SK-N-SH (cell line): ENCODE results near the gene VIPR2. TPM values are rescaled to one million over a fixed set of nuclear protein-coding genes. Genes with fewer than 3 reads are reported as not detected.

Experiments
- CTCF ChIA-PET: fragments of 300-600, 350-600 bp; formaldehyde crosslinking; extraction: SDS; loops from one replicate; lab custom pipeline; 2021; lab: Yijun Ruan, JAX
- POLR2A ChIA-PET: fragments of 350-600 bp; sonication (Branson Sonifier 250); formaldehyde crosslinking; extraction: SDS; loops from one replicate; lab custom pipeline; 2020; ENCODE audit warnings: antibody characterized with exemption, inconsistent platforms; lab: Yijun Ruan, JAX
- DNase-seq: peaks from one replicate; pipeline ENCODE4 v3.0.0; 2012
- H2AFZ ChIP-seq: fragments of 200-600 bp; sonication (generic); 2 replicates; pipeline ENCODE4 v1.8.1; 2016; ENCODE audit warnings: antibody characterized with exemption, mild to moderate bottlenecking, low read depth
- H3F3A ChIP-seq: fragments of 200-600 bp; sonication (generic); replicated peaks from 2 replicates; pipeline ENCODE3; 2016; ENCODE audit warnings: antibody characterized with exemption, mild to moderate bottlenecking; ENCODE audit not compliant: insufficient read depth
- H3K27ac ChIP-seq, 2 experiments: fragments of 200-500 bp in 1 of 2; fragments of 200-600 bp in 1 of 2; sonication (Bioruptor generic) in 1 of 2; sonication (generic), shearing (Covaris generic) in 1 of 2; 2 replicates each; pipeline versions ENCODE4 v1.5.1 to v1.6.1; 2014 to 2016; ENCODE audit warnings: low read depth in 2 of 2, inconsistent platforms in 1 of 2, low read length in 1 of 2, mild to moderate bottlenecking in 1 of 2, mixed read lengths in 1 of 2
- H3K27me3 ChIP-seq: fragments of 200-600 bp; sonication (generic), shearing (Covaris generic); 2 replicates; pipeline ENCODE4 v1.6.1; 2016; ENCODE audit warnings: mixed run types; ENCODE audit not compliant: insufficient read depth
- H3K36me3 ChIP-seq, 2 experiments: fragments of 200-500 bp in 1 of 2; fragments of 200-600 bp in 1 of 2; sonication (Bioruptor generic) in 1 of 2; sonication (generic) in 1 of 2; replicated peaks in 1 of 2; 2 replicates each; pipeline versions ENCODE3 to v1.5.1; 2014 to 2016; ENCODE audit warnings: low read length in 1 of 2, mild to moderate bottlenecking in 1 of 2; ENCODE audit not compliant: insufficient read depth in 2 of 2, control insufficient read depth in 1 of 2
- H3K4me1 ChIP-seq, 2 experiments: fragments of 200-500 bp in 1 of 2; fragments of 200-600 bp in 1 of 2; sonication (Bioruptor generic) in 1 of 2; sonication (generic), shearing (Covaris generic) in 1 of 2; 2 replicates each; pipeline versions ENCODE4 v1.5.1 to v1.6.1; 2014 to 2016; ENCODE audit warnings: low read depth in 1 of 2, low read length in 1 of 2, mixed run types in 1 of 2; ENCODE audit not compliant: insufficient read depth in 2 of 2, control insufficient read depth in 1 of 2
- H3K4me2 ChIP-seq: fragments of 200-600 bp; sonication (generic), shearing (Covaris generic); 2 replicates; pipeline ENCODE4 v1.6.1; 2017; ENCODE audit warnings: mixed run types
- H3K4me3 ChIP-seq, 2 experiments: fragments of 200-500 bp in 1 of 2; fragments of 200-600 bp in 1 of 2; sonication (Bioruptor generic) in 1 of 2; sonication (generic), shearing (Covaris generic) in 1 of 2; 2 replicates each; pipeline versions ENCODE4 v1.5.1 to v1.8.1; 2014 to 2016; ENCODE audit warnings: low read depth in 2 of 2, inconsistent platforms in 1 of 2, low read length in 1 of 2, mild to moderate bottlenecking in 1 of 2, mixed read lengths in 1 of 2, moderate library complexity in 1 of 2
- H3K79me2 ChIP-seq: fragments of 200-600 bp; sonication (generic); 2 replicates; pipeline ENCODE4 v1.8.1; 2017; ENCODE audit warnings: mild to moderate bottlenecking; ENCODE audit not compliant: insufficient read depth
- H3K9ac ChIP-seq: fragments of 200-600 bp; sonication (generic); 2 replicates; pipeline ENCODE4 v1.6.1; 2017; ENCODE audit warnings: mixed run types
- H3K9me2 ChIP-seq: fragments of 200-600 bp; sonication (generic); 2 replicates; pipeline ENCODE4 v1.6.1; 2017; ENCODE audit warnings: mixed run types
- H3K9me3 ChIP-seq: fragments of 200-600 bp; sonication (generic); 2 replicates; pipeline ENCODE4 v1.6.1; 2017; ENCODE audit warnings: mixed run types, mild to moderate bottlenecking, moderate library complexity
- H4K20me1 ChIP-seq: fragments of 200-600 bp; sonication (generic); 2 replicates; pipeline ENCODE4 v1.6.1; 2017; ENCODE audit warnings: mild to moderate bottlenecking, mixed run types; ENCODE audit not compliant: insufficient read depth
- CHD2 ChIP-seq: fragments of 150-350 bp; IDR thresholded peaks from 2 replicates; pipeline ENCODE4 v1.6.1; 2018; ENCODE audit warnings: low read length; ENCODE audit not compliant: partially characterized antibody
- EP300 ChIP-seq, 2 experiments: IDR thresholded peaks; 2 replicates each; pipeline versions ENCODE4 v1.4.0 to v1.6.1; 2012; ENCODE audit warnings: borderline replicate concordance in 1 of 2, low read depth in 1 of 2, low read length in 1 of 2
- FOSL2 ChIP-seq: IDR thresholded peaks from 2 replicates; pipeline ENCODE4 v1.4.0; 2012; ENCODE audit warnings: low read depth, mild to moderate bottlenecking, moderate library complexity, borderline replicate concordance
- FOXM1 ChIP-seq: IDR thresholded peaks from 2 replicates; pipeline ENCODE4 v1.4.0; 2012; ENCODE audit warnings: low read depth, mild to moderate bottlenecking
- GABPA ChIP-seq: IDR thresholded peaks from 2 replicates; pipeline ENCODE4 v1.4.0; 2012; ENCODE audit warnings: low read depth, mild to moderate bottlenecking
- GATA2 ChIP-seq: sonication (generic); formaldehyde crosslinking; IDR thresholded peaks from 2 replicates; pipeline ENCODE4 v1.5.0; 2020; ENCODE audit warnings: mild to moderate bottlenecking, missing genetic modification reagents
- JUND ChIP-seq: IDR thresholded peaks from 2 replicates; pipeline ENCODE4 v1.4.0; 2012
- MXI1 ChIP-seq: IDR thresholded peaks from 2 replicates; pipeline ENCODE4 v1.6.1; 2012; ENCODE audit warnings: mild to moderate bottlenecking, low read depth, low read length, improper control_type of control experiment
- POLR2AphosphoS5 ChIP-seq: IDR thresholded peaks from 2 replicates; pipeline ENCODE4 v1.6.1; 2012; ENCODE audit warnings: low read depth, low read length
- RAD21 ChIP-seq: IDR thresholded peaks from 2 replicates; pipeline ENCODE4 v1.6.1; 2012; ENCODE audit warnings: mild to moderate bottlenecking, low read length
- RCOR1 ChIP-seq: fragments of 150-350 bp; IDR thresholded peaks from 2 replicates; pipeline ENCODE4 v1.6.1; 2017; ENCODE audit warnings: antibody characterized with exemption, low read length
- RFX5 ChIP-seq: IDR thresholded peaks from 2 replicates; pipeline ENCODE4 v1.6.1; 2012; ENCODE audit warnings: mild to moderate bottlenecking, improper control_type of control experiment, low read length
- RXRA ChIP-seq: IDR thresholded peaks from 2 replicates; pipeline ENCODE4 v1.4.0; 2012; ENCODE audit warnings: low read depth, mild to moderate bottlenecking, borderline replicate concordance
- TEAD4 ChIP-seq: IDR thresholded peaks from 2 replicates; pipeline ENCODE4 v1.4.0; 2012; ENCODE audit warnings: mild to moderate bottlenecking, borderline replicate concordance; ENCODE audit not compliant: insufficient read depth
- YY1 ChIP-seq: IDR thresholded peaks from 2 replicates; pipeline ENCODE4 v1.4.0; 2012; ENCODE audit warnings: low read depth, mild to moderate bottlenecking
- WGBS: methylation state at CpG from one replicate; pipeline ENCODE4 v1.1.6; 2017; ENCODE audit warnings: low lambda C conversion rate; 5-methylcytosine and 5-hydroxymethylcytosine counted together
- polyA plus RNA-seq, 3 experiments: library from polyadenylated mRNA; depleted of rRNA; stranded (reverse); fragments of >200 nt; gene quantifications; 2 replicates each; pipeline ENCODE4 v1.2.3, GENCODE V29; 2012
- TF ChIP-seq, protein P1 (sequence below): fragments of 200-600 bp; sonication (generic); IDR thresholded peaks from 2 replicates; pipeline ENCODE4 v1.6.1; 2017; ENCODE audit warnings: antibody characterized with exemption, mild to moderate bottlenecking, moderate library complexity
- TF ChIP-seq, protein P2 (sequence below): IDR thresholded peaks from 2 replicates; pipeline ENCODE4 v1.4.0; 2012; ENCODE audit warnings: low read depth
- TF ChIP-seq, protein P3 (sequence below): IDR thresholded peaks from 2 replicates; pipeline ENCODE4 v1.4.0; 2012; ENCODE audit warnings: low read depth, borderline replicate concordance
- TF ChIP-seq, protein P4 (sequence below): IDR thresholded peaks from 2 replicates; pipeline ENCODE4 v1.6.1; 2012; ENCODE audit warnings: mild to moderate bottlenecking, low read depth, low read length, moderate library complexity
- TF ChIP-seq, protein P5 (sequence below): IDR thresholded peaks from 2 replicates; pipeline ENCODE4 v1.4.0; 2012; ENCODE audit warnings: low read depth, borderline replicate concordance

The VIPR2 gene
- polyA plus RNA-seq, 1 of the 3 experiments (the other 2 are of a cell fraction), result not detected

DNA sequence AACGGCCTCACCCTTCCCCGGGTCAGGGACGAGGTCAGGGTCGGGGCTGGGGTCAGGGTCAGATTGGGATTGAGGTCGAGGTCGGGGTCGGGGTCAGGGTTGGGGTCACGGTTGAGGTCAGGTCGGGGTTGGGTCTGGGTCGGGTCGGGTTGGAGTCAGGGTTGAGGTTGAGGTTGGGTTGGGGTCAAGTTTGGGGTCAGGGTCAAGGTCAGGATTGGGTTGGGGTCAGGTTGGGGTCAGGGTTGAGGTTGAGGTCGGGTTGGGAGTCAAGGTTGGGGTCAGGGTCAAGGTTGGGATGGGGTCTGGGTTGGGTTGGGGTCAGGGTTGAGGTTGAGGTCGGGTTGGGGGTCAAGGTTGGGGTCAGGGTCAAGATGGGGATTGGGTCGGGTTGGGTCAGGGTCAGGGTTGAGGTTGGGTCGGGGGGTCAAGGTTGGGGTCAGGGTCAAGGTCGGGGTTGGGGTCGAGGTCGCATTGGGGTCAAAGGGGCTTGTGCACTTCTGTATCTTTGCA lies 131.4 kb downstream of the VIPR2 start:
- no peaks in the 10 kb centered on the region for H3K79me2 ChIP-seq
- no peak overlapping the region for H3K27ac ChIP-seq
- TF ChIP-seq GATA2, result no peak
- TF ChIP-seq MXI1, result no peak
- no peak for TF ChIP-seq EP300 (IDR thresholded peaks at IDR 0.05; ENCODE audit: borderline replicate concordance in 1 of 2, low read depth in 1 of 2, low read length in 1 of 2)
- TF ChIP-seq, protein P1, sequence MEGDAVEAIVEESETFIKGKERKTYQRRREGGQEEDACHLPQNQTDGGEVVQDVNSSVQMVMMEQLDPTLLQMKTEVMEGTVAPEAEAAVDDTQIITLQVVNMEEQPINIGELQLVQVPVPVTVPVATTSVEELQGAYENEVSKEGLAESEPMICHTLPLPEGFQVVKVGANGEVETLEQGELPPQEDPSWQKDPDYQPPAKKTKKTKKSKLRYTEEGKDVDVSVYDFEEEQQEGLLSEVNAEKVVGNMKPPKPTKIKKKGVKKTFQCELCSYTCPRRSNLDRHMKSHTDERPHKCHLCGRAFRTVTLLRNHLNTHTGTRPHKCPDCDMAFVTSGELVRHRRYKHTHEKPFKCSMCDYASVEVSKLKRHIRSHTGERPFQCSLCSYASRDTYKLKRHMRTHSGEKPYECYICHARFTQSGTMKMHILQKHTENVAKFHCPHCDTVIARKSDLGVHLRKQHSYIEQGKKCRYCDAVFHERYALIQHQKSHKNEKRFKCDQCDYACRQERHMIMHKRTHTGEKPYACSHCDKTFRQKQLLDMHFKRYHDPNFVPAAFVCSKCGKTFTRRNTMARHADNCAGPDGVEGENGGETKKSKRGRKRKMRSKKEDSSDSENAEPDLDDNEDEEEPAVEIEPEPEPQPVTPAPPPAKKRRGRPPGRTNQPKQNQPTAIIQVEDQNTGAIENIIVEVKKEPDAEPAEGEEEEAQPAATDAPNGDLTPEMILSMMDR, result no peak
- TF ChIP-seq YY1, result no peak
- TF ChIP-seq RXRA, result no peak
- TF ChIP-seq, protein P2, sequence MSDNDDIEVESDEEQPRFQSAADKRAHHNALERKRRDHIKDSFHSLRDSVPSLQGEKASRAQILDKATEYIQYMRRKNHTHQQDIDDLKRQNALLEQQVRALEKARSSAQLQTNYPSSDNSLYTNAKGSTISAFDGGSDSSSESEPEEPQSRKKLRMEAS, result no peak
- no peak for TF ChIP-seq JUND
- TF ChIP-seq POLR2AphosphoS5, result no peak
- TF ChIP-seq CHD2, result no peak
- TF ChIP-seq, protein P3, sequence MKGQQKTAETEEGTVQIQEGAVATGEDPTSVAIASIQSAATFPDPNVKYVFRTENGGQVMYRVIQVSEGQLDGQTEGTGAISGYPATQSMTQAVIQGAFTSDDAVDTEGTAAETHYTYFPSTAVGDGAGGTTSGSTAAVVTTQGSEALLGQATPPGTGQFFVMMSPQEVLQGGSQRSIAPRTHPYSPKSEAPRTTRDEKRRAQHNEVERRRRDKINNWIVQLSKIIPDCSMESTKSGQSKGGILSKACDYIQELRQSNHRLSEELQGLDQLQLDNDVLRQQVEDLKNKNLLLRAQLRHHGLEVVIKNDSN, result no peak
- TF ChIP-seq RFX5, result no peak
- no peak for TF ChIP-seq GABPA
- TF ChIP-seq RAD21, result no peak
- no peak for TF ChIP-seq FOSL2
- TF ChIP-seq TEAD4, result no peak
- TF ChIP-seq, protein P4, sequence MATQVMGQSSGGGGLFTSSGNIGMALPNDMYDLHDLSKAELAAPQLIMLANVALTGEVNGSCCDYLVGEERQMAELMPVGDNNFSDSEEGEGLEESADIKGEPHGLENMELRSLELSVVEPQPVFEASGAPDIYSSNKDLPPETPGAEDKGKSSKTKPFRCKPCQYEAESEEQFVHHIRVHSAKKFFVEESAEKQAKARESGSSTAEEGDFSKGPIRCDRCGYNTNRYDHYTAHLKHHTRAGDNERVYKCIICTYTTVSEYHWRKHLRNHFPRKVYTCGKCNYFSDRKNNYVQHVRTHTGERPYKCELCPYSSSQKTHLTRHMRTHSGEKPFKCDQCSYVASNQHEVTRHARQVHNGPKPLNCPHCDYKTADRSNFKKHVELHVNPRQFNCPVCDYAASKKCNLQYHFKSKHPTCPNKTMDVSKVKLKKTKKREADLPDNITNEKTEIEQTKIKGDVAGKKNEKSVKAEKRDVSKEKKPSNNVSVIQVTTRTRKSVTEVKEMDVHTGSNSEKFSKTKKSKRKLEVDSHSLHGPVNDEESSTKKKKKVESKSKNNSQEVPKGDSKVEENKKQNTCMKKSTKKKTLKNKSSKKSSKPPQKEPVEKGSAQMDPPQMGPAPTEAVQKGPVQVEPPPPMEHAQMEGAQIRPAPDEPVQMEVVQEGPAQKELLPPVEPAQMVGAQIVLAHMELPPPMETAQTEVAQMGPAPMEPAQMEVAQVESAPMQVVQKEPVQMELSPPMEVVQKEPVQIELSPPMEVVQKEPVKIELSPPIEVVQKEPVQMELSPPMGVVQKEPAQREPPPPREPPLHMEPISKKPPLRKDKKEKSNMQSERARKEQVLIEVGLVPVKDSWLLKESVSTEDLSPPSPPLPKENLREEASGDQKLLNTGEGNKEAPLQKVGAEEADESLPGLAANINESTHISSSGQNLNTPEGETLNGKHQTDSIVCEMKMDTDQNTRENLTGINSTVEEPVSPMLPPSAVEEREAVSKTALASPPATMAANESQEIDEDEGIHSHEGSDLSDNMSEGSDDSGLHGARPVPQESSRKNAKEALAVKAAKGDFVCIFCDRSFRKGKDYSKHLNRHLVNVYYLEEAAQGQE, result no peak
- TF ChIP-seq, protein P5, sequence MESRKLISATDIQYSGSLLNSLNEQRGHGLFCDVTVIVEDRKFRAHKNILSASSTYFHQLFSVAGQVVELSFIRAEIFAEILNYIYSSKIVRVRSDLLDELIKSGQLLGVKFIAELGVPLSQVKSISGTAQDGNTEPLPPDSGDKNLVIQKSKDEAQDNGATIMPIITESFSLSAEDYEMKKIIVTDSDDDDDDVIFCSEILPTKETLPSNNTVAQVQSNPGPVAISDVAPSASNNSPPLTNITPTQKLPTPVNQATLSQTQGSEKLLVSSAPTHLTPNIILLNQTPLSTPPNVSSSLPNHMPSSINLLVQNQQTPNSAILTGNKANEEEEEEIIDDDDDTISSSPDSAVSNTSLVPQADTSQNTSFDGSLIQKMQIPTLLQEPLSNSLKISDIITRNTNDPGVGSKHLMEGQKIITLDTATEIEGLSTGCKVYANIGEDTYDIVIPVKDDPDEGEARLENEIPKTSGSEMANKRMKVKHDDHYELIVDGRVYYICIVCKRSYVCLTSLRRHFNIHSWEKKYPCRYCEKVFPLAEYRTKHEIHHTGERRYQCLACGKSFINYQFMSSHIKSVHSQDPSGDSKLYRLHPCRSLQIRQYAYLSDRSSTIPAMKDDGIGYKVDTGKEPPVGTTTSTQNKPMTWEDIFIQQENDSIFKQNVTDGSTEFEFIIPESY, result no peak
- TF ChIP-seq FOXM1, result no peak
- TF ChIP-seq RCOR1, result no peak
- TF ChIP-seq, all 33 proteins: peak for 0
- no peaks in the 10 kb centered on the region for H3K27me3 ChIP-seq
- peaks cover 0 to 17% of the 10 kb centered on the region in 2 experiments; a peak in 1 of 4 replicates for H3K4me1 ChIP-seq
- WGBS, result 46% methylated on average over 18 of the region's 18 CpGs
- H3K9me3 ChIP-seq, result no peaks in the 10 kb centered on the region
- POLR2A ChIA-PET, result no interaction called here
- DNase-seq, result no peak
- H2AFZ ChIP-seq, result no peak overlapping the region
- no peaks in the 10 kb centered on the region for H4K20me1 ChIP-seq
- no peaks in the 10 kb centered on the region for H3F3A ChIP-seq
- no peak overlapping the region for H3K4me3 ChIP-seq
- H3K9ac ChIP-seq, result no peak overlapping the region
- no peak overlapping the region for H3K4me2 ChIP-seq
- no peaks in the 10 kb centered on the region for H3K36me3 ChIP-seq
- CTCF ChIA-PET, result interaction anchor here (1.6 kb wide), 1 partner anchor 13 kb away, joined by 4 read pairs; no protein-coding TSS in a partner anchor
- H3K9me2 ChIP-seq, result no peaks in the 10 kb centered on the region
